Hematopoietic multipotent progenitor cell treated with erythropoietin and hydrocortisone succinate and interleukin-3 and kit ligand, for 8 days (in vitro differentiated cells): ENCODE data around the gene MUC20.
"Not testable (repeated sequence)": the region's sequence is repeated elsewhere in the genome, so short reads cannot be mapped to it uniquely, and the experiment has no call there.

ENCODE experiments used
- DNase-seq: peaks from one replicate; pipeline ENCODE4 v3.0.0-alpha.2; 2015

MUC20 gene

DNA sequence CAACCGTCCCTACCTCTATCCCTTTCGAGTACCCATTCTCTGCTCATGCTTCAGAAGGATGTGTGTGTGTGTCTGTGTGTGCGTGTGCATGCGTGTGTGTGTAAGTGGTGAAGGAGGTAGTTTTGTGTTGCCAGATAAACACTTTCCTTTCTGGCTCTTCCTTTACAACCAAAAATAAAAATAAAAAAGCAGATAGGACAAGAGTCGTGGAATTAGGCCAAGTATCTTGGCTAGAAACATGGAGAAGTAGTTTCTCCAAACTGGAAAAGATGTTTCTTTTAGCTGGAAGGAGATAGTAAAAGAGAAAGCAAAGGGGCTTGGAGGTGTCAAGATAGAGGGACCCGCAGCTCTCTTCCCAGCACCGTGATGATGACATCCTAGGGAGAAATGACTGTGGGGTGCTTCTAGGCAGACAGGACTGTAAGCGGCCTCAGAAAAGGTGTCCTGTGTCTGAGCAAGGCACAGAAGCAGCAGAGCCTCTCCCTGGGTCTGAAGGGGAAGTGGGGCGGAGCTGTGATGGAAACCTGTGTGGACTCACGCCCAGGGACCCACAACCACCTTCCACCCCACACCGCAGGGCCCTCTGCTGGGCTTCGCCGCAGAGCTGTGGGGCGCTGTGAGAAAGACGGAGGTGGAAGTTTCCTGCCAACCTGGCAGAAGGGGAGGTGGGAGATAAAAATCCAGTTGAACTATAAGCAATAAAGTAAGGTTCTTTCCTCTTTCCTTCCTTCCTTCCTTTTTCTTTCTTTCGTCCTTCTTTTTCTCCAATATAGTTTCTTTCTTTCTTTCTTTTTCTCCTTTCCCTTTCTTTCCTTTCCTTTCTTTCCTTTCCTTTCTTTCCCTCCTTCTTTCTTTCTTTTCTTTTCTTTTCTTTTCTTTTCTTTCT, 35.3 kb downstream of the MUC20 start:
- DNase-seq, result no peak

DNA sequence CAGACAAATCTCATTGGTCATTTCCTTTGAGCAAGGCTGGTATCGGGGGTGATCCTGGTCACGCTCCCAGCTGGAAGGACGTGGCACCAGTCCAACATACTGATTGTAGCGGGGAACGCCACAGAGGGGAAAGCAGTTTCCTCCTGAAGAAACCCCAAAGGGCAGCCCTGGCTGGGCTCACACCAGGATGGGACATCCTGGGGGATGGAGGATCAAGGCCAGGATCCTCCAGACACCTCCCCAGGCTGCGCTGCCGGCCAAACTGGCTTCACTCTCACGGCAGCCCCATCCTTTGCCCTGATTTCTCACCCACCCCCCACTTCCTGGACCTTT, 36.6 kb downstream of the MUC20 start:
- DNase-seq, result no peak

DNA sequence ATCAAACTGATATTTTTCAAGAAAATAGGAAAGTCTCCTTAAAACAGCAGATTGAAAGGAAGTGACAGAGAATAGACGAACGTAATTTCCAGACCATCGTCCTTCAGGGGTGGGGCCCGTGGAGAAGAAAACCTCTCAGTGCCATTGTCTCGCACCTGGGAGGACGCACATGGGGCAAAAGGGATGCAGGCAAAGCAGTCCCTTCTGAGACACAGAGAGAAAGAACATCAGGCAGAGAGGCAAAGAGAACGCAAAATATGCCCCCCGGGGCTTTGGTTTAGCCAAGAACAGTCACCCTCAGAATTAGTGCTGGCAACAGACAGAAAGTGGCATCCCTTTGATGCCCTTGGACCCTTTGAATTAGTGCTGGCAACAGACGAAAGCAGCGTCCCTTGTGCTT, 37.0 kb downstream of the MUC20 start:
- DNase-seq, result no peak

DNA sequence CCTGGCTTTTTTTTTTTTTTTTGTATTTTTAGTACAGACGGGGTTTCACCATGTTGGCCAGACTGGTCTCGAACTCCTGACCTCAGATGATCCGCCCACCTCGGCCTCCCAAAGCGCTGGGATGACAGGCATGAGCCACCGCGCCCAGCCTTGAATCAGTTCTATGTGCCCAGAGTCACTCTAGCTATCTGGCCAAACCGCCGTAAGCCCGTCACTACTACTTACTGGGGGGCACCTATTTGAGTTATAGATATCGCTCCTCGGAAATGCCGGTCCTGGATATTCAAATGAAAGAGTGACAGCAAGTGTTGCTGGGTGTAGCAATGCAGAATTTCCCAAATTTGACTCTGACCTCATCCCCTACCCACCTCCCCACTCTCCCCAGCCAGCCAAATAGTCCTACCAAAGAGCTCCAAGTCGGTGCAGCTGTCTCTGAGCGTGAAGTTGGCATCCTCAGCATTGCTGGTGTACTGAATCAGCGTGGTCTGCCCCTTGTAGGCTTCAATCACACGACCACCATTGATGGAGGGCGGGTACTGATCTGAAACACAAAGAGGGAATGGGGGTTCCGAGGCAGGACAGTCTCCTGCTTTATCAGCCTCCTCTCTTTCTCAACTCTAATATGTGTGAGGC, 38.1 kb downstream of the MUC20 start:
- no peak for DNase-seq

DNA sequence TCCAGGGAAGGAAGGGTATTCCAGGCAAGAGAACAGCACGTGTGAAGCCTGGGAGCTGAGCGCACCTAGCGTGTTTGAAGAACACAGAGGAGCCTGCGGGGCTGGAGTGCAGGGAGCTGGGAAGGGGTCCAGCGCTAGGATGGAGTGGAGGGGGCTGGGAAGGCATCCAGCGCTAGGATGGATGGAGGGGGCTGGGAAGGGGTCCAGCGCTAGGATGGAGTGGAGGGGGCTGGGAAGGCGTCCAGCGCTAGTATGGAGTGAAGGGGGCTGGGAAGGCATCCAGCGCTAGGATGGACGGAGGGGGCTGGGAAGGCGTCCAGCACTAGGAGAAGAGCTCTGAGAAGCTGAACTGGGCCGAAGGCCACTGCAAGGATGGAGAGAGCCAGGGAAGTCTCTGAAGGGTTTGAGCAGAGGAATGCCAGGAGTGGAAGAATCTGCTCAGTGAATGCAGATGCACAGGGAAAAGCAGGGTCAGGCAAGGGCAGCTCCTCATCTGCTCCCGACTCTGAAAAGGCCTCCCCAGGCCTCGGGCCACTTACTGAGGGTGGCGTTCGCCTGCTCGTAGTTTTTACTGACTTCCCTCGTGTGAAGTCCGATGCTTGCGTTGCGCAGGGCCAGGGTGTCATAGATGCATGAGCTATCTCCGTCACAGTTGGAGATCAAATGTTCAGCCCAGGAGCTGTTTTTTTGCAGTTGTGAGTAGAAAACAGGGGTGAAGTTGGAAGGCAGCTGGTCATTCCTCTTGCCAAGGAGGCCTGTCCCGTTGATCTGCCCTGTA, 39.8 kb downstream of the MUC20 start:
- no peak for DNase-seq

DNA sequence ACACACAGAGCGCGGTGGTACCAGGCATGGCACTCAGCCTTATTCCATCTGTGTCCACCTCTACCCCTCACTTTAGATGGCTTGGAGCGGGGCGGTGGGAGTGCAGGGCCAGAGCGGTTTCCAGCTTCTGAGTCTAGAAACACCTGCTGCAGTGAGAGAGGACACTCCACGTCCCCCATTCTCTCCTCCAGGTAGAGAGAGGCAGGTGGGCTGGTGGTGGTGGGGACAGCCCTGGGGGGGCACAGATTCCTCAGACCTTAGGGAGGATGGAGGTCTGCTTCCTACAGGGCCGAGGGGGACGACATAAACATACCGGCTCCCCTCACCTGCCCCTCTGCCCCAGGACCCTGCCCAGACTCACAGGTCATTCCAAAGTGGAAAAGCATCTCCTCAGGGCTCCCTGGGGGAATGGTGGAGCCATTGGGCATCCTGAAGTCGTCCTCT, 40.4 kb downstream of the MUC20 start:
- no peak for DNase-seq

DNA sequence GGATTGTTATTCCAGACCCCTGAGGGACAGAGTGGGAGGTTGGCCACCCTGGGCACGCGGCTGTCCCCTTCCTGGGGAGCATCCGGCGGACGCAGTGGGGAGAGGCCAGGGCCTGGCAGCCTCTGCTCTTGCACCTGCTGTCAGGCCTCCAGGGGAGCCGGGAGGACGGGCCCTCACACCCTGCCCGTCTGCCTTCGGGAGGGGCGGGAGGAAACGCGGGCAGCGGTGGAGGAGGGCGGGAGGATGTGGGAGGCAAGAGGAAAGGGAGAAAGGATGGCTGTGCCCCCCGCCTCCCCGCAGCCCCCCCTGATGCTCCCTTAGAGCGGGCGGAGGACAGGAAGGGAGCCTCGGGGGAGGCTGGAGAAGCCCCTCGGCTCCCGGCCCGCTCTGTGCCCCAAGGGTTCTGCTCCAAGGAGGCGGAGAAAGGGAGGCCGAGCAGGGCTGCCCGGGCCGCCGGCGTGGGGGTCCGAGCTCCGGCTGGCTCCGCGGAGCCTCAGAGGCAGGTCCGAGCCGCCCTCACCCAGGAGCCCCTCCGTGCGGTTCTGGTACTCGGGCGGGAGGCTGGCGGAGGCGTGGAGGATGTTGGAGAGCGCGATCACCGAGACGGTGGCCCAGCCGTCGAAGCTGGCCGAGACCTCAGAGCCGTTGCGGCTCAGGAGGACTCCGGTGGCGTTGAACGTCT, 40.9 kb downstream of the MUC20 start:
- DNase-seq, result no peak

DNA sequence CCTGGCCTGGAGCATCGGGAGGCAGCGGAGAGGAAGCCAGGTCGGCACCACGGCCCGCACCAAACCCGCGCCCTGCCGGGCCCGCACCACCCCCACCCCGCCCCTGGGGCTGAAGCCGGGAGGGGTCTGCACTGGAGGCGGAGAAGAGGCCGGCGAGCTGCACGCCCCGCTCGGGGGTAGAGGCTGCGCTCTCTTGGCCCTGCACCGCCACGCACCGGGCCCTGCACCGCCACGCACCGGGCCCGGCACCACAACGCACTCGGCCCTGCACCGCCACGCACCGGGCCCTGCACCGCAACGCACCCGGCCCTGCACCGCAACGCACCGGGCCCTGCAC, 41.4 kb downstream of the MUC20 start:
- no peak for DNase-seq

DNA sequence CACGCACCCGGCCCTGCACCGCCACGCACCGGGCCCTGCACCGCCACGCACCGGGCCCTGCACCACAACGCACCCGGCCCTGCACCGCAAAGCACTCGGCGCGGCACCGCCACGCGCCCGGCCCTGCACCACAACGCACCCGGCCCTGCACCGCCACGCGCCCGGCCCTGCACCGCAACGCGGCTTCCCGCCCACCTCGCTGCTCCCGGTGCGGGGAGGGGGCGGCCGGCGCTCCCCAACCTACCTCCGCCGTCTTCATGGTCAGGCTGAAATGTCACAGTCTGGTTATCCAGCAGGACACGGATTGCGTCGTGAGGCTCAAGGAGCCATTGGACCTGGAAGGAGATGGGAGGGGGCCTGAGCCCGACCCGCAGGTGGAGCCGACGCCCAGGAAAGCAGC, 41.8 kb downstream of the MUC20 start:
- no peak for DNase-seq

DNA sequence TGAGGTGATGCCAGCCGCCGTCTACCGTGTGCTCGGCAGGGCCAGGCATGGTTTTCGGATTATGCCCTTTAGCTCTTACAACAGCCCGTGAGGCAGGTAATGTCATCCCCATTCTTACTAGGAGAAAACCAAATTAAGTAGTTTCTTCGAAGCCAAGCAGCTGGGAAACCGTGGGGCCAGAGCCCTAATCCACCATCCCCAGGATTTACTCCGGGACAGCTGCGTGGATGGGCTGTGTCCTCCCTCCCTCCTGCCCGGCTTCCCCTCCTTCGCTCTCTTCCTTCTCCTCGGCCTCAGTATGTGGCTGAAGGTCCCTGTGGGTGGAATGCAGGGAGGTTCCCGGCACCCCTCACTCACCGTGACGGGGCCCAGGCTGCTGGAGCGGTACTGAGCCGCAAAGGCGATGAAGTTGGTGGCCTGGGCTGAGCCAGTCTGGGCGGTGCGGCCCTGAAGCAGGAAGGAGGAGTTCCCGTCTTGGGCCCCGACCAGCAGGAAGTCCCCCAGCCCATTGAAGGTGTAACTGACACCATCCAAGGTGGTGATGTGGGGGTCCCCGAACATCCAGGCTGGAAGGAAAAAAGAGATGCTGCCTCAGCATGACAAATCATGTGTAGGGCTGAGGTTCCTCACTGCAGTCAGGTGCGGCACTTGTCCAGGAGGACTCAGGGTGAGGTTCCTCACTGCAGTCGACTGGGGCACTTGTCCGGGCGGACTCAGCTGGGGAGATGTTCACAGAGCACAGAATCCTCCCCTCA, 42.5 kb downstream of the MUC20 start:
- no peak for DNase-seq

DNA sequence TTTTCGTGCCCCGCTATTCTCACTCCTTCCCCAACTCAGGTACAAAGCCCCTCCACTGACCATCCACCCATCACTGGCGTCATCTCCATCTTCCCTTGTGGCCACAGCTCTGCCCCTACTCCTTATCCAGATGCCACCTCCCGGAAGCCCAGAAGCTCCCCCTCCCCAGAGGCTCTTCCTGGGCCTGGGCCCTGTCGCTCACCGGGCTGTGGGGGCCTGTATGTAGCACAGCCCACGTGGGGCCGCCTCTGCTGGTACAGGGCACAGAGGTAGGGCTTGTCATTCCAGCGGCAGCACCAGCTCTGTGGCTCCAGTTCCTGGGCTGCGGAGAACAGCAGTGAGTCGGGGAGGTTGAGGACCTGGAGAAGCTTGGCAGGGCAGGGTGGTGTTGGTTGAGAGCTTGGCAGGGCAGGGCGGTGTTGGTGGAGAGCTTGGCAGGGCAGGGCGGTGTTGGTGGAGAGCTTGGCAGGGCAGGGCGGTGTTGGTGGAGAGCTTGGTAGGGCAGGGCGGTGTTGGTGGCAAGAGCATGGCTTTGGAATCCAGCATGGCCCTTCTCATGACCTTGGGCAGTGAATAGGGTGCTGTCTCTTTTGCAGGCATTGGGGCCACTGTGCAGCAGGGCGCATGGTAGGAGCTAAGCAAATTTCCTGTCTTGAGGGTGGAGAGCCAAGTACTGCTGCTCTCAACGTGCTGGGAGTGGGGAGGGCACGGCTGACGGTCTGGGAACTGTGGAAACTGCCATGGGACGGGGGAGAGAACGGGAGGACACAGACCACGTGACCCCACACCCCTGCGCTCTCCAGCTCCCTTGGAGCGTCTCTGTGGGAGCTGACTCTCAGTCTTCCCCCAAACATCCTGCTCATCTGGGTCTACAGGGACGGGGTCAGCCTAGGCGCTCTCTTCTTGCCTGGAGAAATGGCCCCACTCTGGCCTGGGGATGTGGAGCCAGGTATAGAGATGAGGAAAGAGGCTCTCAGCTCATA, 43.4 kb downstream of the MUC20 start:
- DNase-seq, result no peak

DNA sequence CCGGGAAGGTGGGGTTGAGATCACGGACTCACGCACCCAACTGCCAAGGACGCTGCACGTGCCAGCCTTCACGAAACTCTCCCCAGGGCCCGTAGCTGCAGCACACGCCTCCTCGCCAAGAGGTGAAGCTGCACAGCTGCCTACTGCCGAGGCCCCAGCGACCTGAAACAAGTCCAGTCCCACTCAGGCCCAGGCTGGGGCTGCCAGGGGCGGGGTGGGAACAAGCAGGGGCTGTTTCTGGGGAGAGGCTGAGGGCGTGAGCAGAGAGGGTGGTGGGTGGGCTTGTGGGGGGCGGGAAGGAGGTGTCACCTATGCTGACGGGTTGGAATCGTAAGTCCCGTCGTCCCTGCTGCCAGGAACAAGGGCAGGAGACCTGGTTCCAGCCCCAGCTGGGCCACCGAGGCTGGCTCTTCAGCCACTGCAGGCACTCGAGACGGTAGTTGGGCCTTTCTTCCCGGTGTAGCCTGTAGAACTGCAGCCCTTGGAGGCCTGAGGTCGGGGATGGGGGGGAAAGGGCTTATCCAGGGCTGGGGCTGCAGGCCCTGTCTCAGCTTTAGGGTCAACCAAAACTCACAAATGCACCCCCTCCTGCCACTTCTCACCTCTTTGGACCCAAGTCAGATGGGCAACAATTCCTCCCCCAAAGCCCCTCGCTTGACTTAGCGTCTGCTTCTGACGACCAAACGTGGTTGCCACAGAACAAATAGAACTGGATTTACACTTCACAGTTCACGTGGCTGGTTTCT, 44.4 kb downstream of the MUC20 start:
- DNase-seq, result no peak

DNA sequence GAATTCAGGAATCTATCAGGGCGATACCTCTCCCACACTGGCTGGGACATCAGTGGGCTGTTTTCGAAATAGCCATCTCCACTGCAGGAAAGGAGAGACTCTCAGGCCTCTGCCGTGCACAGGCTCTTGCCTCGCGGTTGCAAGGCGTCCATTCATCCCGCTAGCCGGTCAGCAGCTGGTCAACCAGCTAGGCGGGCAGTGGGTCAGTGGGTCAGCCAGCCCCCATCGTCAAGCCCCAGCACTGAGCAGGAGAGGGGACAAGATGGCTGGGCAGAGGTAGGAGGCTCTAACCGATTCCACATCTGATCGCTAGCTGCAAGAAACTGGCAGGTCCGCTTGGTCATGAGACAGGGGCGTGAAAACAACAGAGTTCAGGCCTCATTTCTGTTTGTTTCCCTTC, 45.9 kb downstream of the MUC20 start:
- no peak for DNase-seq

DNA sequence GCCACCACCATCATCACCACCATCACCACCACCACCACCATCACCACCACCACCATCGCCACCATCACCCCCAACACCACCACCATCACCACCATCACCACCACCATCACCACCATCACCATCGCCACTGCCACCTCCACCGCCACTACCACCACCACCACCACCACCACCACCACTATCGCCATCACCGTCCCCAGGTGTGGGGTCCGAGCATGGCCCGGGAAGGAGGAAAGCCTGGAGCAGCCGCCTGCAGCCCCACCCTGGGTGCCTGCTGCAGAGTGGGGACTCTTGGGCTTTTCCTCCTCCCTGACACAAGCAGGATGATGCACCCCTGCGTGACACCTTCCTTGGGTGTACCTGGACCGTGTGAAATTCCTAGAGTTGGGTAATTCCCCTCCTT, 47.0 kb downstream of the MUC20 start:
- no peak for DNase-seq

DNA sequence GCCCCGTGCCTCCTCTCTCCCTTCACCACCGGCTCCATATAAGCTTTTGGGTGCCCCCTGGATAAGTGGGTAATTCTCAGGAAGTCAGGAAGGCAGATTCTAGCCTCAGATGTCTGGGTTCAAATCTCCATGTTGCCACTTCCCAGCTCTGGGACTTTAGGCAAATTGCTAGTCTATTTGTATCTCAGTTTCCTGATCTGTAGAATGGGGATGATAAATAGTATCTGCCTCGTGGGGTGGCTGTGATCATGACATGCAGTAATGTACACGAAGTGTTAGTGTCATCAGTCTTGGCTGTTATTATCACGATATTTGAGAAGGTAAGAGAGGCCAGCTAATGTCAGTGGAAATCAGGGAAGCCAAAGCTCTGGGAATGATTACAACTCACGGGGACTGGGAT, 47.6 kb downstream of the MUC20 start:
- no peak for DNase-seq

DNA sequence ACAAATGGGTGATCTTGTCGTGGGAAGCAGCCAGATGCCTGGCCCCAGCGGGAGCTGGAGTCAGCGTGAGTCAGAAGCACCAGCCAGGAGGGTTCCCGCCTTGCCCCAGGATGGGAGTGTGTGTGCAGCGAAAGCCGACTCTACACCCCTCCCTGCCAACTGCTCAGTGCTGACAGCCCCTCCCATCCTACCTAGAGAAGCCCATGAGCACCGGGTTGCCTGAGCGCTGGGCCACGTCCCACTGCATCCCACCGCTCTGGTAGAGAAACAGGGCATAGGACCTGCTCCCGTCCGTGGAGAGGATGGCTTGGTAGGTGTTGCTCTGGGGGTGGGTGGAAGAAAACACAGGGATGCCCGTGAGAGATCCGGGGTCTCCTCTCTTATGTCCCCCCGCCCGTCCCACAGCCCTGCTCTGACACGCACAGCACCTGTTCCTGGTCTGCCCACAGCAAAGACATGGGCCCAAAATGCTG, 48.1 kb downstream of the MUC20 start:
- no peak for DNase-seq

DNA sequence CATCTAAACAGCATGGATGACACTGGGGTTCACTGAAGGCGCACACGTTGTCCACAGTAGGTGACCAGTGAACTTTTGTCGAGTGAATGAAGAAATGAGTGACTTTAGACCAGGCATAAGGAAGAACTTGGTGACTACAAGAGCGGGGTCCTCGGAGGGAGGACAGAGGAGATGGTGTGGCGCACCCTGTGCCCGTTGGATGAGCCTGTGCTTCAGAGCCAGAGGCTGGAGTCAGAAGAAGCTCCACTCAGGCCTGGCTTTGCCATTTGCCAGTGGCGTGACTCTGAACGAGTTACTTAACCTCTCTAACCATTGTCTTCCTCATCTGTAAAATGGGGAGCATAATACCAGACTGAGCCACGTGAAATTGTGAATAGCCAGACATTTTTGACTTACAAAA, 48.8 kb downstream of the MUC20 start:
- DNase-seq, result no peak

DNA sequence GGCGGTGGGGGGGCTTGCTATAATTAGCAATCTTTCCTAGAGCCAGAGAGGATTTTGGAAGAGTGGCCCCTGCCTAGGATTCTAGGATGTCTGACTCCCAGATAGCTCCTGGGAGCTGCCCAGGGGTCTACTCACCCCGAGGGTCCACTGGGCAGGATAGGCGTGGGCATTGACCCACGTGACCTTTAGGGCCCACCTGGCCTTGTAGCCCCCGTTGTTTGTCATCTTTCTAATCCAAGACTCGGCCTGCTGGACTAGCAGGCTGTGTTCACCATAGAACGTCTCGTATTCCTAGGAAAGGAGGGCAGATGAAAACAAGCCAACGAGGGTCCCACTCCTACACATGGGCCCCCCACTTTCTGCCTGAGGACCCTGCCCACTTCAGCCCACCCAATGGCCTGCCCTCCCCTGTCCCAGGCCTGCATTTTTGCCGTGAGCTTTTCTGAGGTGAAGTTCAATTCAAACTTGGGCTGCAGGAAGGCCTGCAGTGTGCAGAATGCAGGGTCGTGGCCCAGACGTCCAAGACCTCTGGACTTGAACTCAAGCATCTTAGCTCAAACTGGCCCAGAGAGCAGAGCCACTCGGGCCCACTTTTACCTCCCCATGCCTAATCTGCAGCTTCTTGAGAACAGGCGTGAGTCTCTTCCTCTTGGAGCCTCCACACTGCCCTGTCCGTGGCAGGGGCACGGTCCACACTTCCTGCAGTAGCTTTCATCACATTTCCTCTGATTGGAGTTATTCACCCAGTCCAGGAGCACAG, 49.5 kb downstream of the MUC20 start:
- no peak for DNase-seq

DNA sequence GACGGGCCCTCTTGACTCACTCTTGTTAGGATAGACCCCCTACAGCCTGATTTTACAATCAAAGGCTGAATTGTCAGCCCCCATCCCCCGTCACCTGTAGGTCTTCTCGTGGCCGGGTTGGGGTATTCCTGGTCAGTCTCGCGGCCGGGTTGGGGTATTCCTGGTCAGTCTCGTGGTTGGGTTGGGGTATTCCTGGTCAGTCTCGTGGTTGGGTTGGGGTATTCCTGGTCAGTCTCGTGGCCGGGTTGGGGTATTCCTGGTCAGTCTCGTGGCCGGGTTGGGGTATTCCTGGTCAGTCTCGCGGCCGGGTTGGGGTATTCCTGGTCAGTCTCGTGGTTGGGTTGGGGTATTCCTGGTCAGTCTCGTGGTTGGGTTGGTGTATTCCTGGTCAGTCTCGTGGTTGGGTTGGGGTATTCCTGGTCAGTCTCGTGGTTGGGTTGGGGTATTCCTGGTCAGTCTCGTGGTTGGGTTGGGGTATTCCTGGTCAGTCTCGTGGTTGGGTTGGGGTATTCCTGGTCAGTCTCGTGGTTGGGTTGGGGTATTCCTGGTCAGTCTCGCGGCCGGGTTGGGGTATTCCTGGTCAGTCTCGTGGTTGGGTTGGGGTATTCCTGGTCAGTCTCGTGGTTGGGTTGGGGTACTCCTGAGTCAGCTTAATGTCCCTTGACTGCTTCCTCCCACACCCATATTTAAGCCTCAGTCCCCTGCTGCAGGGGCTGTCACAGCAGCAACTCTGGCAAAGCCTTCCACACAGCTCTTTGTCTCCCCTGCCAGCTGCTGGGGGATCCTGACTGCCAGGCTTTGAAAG, 50.3 kb downstream of the MUC20 start:
- not testable (repeated sequence) for DNase-seq
